AG04450 (cell line): ENCODE data around the gene OR8I2. TPM values are rescaled to one million over a fixed set of nuclear protein-coding genes. Genes with fewer than 3 reads are reported as not detected.
"Not testable (repeated sequence)": the region's sequence is repeated elsewhere in the genome, so short reads cannot be mapped to it uniquely, and the experiment has no call there.

ENCODE experiments used
- CTCF ChIA-PET: fragments of 300-600, 350-600 bp; formaldehyde crosslinking; extraction: SDS; loops from one replicate; lab custom pipeline; 2022; ENCODE audit warnings: antibody characterized with exemption, inconsistent platforms; lab: Charles Lee
- POLR2A ChIA-PET: fragments of 350-600 bp; formaldehyde crosslinking; extraction: SDS; loops from one replicate; lab custom pipeline; 2021; ENCODE audit warnings: antibody characterized with exemption, inconsistent platforms; lab: Yijun Ruan, JAX
- DNase-seq: peaks from one replicate; pipeline ENCODE4 v3.0.0-alpha.2; 2011; ENCODE audit warnings: low read depth, low spot score
- H3K27ac ChIP-seq: one replicate; pipeline ENCODE4 v1.5.1; 2012; ENCODE audit warnings: low read depth, low read length, control low read depth
- H3K27me3 ChIP-seq: one replicate; pipeline ENCODE4 v1.6.0; 2012; ENCODE audit warnings: low read length; ENCODE audit not compliant: control insufficient read depth, insufficient read depth
- H3K4me3 ChIP-seq: 2 replicates; pipeline ENCODE4 v1.5.1; 2011; ENCODE audit warnings: mild to moderate bottlenecking, low read depth, low read length, control low read depth
- H3K9me3 ChIP-seq: 2 replicates; pipeline ENCODE4 v1.5.1; 2012; ENCODE audit warnings: low read length; ENCODE audit not compliant: control insufficient read depth, insufficient read depth
- CTCF ChIP-seq: IDR thresholded peaks from 2 replicates; pipeline ENCODE4 v1.5.1; 2011; ENCODE audit warnings: low read depth, low read length, control low read depth, inconsistent platforms
- polyA minus RNA-seq: library from RNA; depleted of rRNA, polyadenylated mRNA; stranded (reverse); fragments of >200 nt; gene quantifications from 2 replicates; pipeline ENCODE4 v1.2.3, GENCODE V29; 2011; rRNA and poly(A)+ RNA removed
- polyA plus RNA-seq: library from polyadenylated mRNA; depleted of rRNA; stranded (reverse); fragments of >200 nt; gene quantifications from 2 replicates; pipeline ENCODE4 v1.2.3, GENCODE V29; 2011; rRNA removed

OR8I2 gene
- polyA plus RNA-seq = not detected in 2 replicates
- not detected in 2 replicates for polyA minus RNA-seq

GRCh38 chr11:56093008-56093407 lies at the start of gene OR8I2:
OR8I2 (plus strand) TSS chr11:56093308; CDS start chr11:56093308, 0 bp downstream.
- no peaks in the 10 kb centered on the region for H3K9me3 ChIP-seq
- POLR2A ChIA-PET = no interaction called here
- TF ChIP-seq CTCF = no peak
- H3K4me3 ChIP-seq = no peak within 1 kb of the TSS
- H3K27me3 ChIP-seq = no peaks in the 10 kb centered on the region
- CTCF ChIA-PET = no interaction called here
- DNase-seq = no peak
- no peak within 1 kb of the TSS for H3K27ac ChIP-seq

GRCh38 chr11:56045538-56045937 lies 47.6 kb upstream of the OR8I2 start:
- no peak for TF ChIP-seq CTCF
- Histone ChIP-seq H3K4me3 (no peak overlapping the region), H3K27ac (no peak overlapping the region), H3K9me3 (peaks cover 11% of the 10 kb centered on the region; the same call in 1 of the 2 replicates), H3K27me3 (no peaks in the 10 kb centered on the region)
- POLR2A ChIA-PET = no interaction called here
- DNase-seq = no peak
- CTCF ChIA-PET = no interaction called here

GRCh38 chr11:56048480-56048879 lies 44.6 kb upstream of the OR8I2 start:
- Histone ChIP-seq H3K4me3 (no peak overlapping the region), H3K9me3 (peaks cover 7% of the 10 kb centered on the region; the same call in 1 of the 2 replicates), H3K27ac (no peak overlapping the region), H3K27me3 (no peaks in the 10 kb centered on the region)
- TF ChIP-seq CTCF = no peak
- ChIA-PET POLR2A (no interaction called here), CTCF (no interaction called here)
- DNase-seq = no peak

- CTCF ChIA-PET = no interaction called here
- H3K27ac ChIP-seq = no peak overlapping the region
- H3K27me3 ChIP-seq = no peaks in the 10 kb centered on the region
- no peak for DNase-seq
- TF ChIP-seq CTCF = no peak
- POLR2A ChIA-PET = no interaction called here
- peaks cover 4% of the 10 kb centered on the region; the same call in 1 of the 2 replicates for H3K9me3 ChIP-seq
- no peak overlapping the region for H3K4me3 ChIP-seq
Measured at GRCh38 chr11:56049487-56049886, 43.6 kb upstream of the OR8I2 start.

- H3K4me3 ChIP-seq, CTCF ChIA-PET, H3K27me3 ChIP-seq, H3K27ac ChIP-seq, H3K9me3 ChIP-seq, POLR2A ChIA-PET, DNase-seq: not testable (repeated sequence)
Measured at GRCh38 chr11:56056366-56056765, 36.7 kb upstream of the OR8I2 start.

GRCh38 chr11:56057661-56058237 lies 35.4 kb upstream of the OR8I2 start:
- H3K27ac ChIP-seq, H3K4me3 ChIP-seq, POLR2A ChIA-PET, H3K9me3 ChIP-seq, H3K27me3 ChIP-seq, CTCF ChIA-PET, DNase-seq: not testable (repeated sequence)

- H3K9me3 ChIP-seq, DNase-seq, H3K27ac ChIP-seq, H3K27me3 ChIP-seq, CTCF ChIA-PET, H3K4me3 ChIP-seq, POLR2A ChIA-PET: not testable (repeated sequence)
Measured at GRCh38 chr11:56058260-56058780, 34.8 kb upstream of the OR8I2 start.
